Body of pancreas (tissue), 4 donors: ENCODE measurements around the gene CDKL1.
A peak's percentile ranks its signal among the peaks of the same experiment; 100 is the strongest.

Experiments
- POLR2A ChIP-seq, 3 donors: fragments of 450-650 bp; IDR thresholded peaks; one replicate each; pipeline ENCODE4 v1.6.1; 2016; ENCODE audit warnings: antibody characterized with exemption in 3 of 3, mild to moderate bottlenecking in 2 of 3
- TF ChIP-seq, protein P1 (sequence below), 7 experiments: fragments of 450-650 bp in 4 of 7; fragments of 200-600 bp in 3 of 7; sonication (generic) in 3 of 7; IDR thresholded peaks; one replicate each; pipeline ENCODE4 v1.5.1; 2016 to 2019; ENCODE audit warnings: antibody characterized with exemption in 7 of 7

DNA sequence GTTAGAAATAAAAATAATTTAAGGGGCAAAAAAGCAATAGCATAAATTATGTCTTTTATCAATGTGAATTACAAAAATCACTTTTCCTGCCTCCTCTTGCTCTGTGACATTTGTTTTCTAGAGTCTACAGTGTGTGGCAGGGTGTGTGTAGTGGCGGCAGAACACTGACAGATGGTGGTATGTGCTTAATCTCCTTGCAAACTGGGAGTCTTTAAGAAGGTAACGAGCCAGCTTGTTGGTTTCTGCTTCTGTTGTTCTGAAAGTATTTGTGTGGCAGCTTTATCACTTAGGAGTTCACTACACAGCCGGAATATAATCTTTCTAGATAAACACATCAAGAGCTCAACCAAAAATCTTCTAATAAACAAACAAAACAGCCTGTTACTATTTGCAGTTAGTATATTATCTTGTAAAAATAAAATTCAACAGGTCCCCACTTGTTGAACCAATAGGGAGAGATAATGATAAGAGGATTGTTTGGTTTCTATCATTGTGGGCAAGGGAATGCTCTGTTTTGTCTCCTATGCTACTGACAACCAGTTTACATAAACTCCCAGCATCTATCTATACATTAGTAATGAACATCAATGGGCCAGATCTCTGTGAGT lies 13.0 kb downstream of the CDKL1 start:
- TF ChIP-seq, protein P1, sequence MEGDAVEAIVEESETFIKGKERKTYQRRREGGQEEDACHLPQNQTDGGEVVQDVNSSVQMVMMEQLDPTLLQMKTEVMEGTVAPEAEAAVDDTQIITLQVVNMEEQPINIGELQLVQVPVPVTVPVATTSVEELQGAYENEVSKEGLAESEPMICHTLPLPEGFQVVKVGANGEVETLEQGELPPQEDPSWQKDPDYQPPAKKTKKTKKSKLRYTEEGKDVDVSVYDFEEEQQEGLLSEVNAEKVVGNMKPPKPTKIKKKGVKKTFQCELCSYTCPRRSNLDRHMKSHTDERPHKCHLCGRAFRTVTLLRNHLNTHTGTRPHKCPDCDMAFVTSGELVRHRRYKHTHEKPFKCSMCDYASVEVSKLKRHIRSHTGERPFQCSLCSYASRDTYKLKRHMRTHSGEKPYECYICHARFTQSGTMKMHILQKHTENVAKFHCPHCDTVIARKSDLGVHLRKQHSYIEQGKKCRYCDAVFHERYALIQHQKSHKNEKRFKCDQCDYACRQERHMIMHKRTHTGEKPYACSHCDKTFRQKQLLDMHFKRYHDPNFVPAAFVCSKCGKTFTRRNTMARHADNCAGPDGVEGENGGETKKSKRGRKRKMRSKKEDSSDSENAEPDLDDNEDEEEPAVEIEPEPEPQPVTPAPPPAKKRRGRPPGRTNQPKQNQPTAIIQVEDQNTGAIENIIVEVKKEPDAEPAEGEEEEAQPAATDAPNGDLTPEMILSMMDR (IDR thresholded peaks at IDR 0.05): peak in 2 of 7 experiments; percentile 25 to 37
- TF ChIP-seq POLR2A (IDR thresholded peaks at IDR 0.05): no peak
